Prostate gland (tissue), 2 donors: ENCODE results near the gene SLC34A1. TPM values are rescaled to one million over a fixed set of nuclear protein-coding genes. Genes with fewer than 3 reads are reported as not detected.
"Not testable (repeated sequence)": the region's sequence is repeated elsewhere in the genome, so short reads cannot be mapped to it uniquely, and the experiment has no call there.

Experiments used
- DNase-seq: peaks from one replicate; pipeline ENCODE4 v3.0.0-alpha.2; 2019; ENCODE audit warnings: low spot score
- H3K27ac ChIP-seq, 2 donors: fragments of 200-600 bp; sonication (generic); 2 replicates each; pipeline ENCODE4 v1.5.1; 2017 to 2019
- H3K27me3 ChIP-seq: fragments of 200-600 bp; sonication (generic); replicated peaks from 2 replicates; pipeline ENCODE4 v1.5.1; 2019; ENCODE audit not compliant: insufficient read depth
- H3K36me3 ChIP-seq, 2 donors: fragments of 200-600 bp; sonication (generic); 1 replicate in 1 of 2; 2 replicates in 1 of 2; pipeline versions ENCODE4 v1.5.1 to v1.8.1; 2017 to 2019
- H3K4me1 ChIP-seq: fragments of 200-600 bp; sonication (generic); replicated peaks from 2 replicates; pipeline ENCODE4 v1.5.1; 2019
- H3K4me3 ChIP-seq, 2 donors: fragments of 200-600 bp; sonication (generic); 2 replicates each; pipeline ENCODE4 v1.5.1; 2017 to 2019
- H3K9me3 ChIP-seq: fragments of 200-600 bp; sonication (generic); 2 replicates; pipeline ENCODE4 v1.5.1; 2017
- CTCF ChIP-seq, 4 experiments: fragments of 200-600 bp in 2 of 4; fragments of 450-650 bp in 2 of 4; sonication (generic) in 2 of 4; IDR thresholded peaks; 1 replicate in 3 of 4; 2 replicates in 1 of 4; pipeline ENCODE4 v1.5.1; 2016 to 2019; ENCODE audit warnings: antibody characterized with exemption in 4 of 4, mild to moderate bottlenecking in 2 of 4, moderate library complexity in 2 of 4
- POLR2A ChIP-seq: fragments of 450-650 bp; IDR thresholded peaks from one replicate; pipeline ENCODE4 v1.6.1; 2016; ENCODE audit warnings: antibody characterized with exemption, mild to moderate bottlenecking
- POLR2AphosphoS5 ChIP-seq: sonication (generic); formaldehyde crosslinking; IDR thresholded peaks from one replicate; pipeline ENCODE4 v1.6.1; 2017; ENCODE audit warnings: antibody characterized with exemption
- WGBS: methylation state at CpG from one replicate; pipeline ENCODE4 v1.1.5; 2018; 5-methylcytosine and 5-hydroxymethylcytosine counted together
- intact Hi-C: fragments of 100-400 bp; cut with DNase I; formaldehyde crosslinking; loops from one replicate; pipeline ENCODE4 v1.14.2; 2022
- total RNA-seq, 2 donors: library from RNA; depleted of rRNA; stranded (reverse); fragments of >200 nt; gene quantifications; one replicate each; pipeline ENCODE4 v1.1.0, GENCODE V29; 2016

Gene SLC34A1
- total RNA-seq, 2 donors from 2014 or later, result not detected

- intact Hi-C loops, result no loop called here
- H3K27ac ChIP-seq, result peak overlapping the region; percentile 72 to 77
These were observed 10.0 kb upstream of the SLC34A1 start for GRCh38 chr5:177374211-177374610.

GRCh38 chr5:177375516-177375915, 8.7 kb upstream of the SLC34A1 start:
- H3K27me3 ChIP-seq, H3K36me3 ChIP-seq, H3K4me3 ChIP-seq, H3K9me3 ChIP-seq, H3K4me1 ChIP-seq, DNase-seq, intact Hi-C loops: not testable (repeated sequence)
- 88% methylated on average over 5 of the region's 5 CpGs for WGBS
- peak overlapping the region in 1 of 2 donors; percentile 2 for H3K27ac ChIP-seq

More at GRCh38 chr5:177374211-177374610, 10.0 kb upstream of the SLC34A1 start:
- no peaks in the 10 kb centered on the region for H3K36me3 ChIP-seq
- H3K4me1 ChIP-seq, result no peaks in the 10 kb centered on the region
- H3K27me3 ChIP-seq, result no peaks in the 10 kb centered on the region
- no peaks in the 10 kb centered on the region for H3K9me3 ChIP-seq
- H3K4me3 ChIP-seq, result no peak overlapping the region
- no peak for DNase-seq
- no peak for TF ChIP-seq CTCF (IDR thresholded peaks at IDR 0.05)
- TF ChIP-seq POLR2A, result no peak
- no peak for TF ChIP-seq POLR2AphosphoS5
- 36% methylated on average over 5 of the region's 5 CpGs for WGBS

- no peaks in the 10 kb centered on the region for H3K27me3 ChIP-seq
- peak overlapping the region; percentile 2 to 58 for H3K27ac ChIP-seq
- 31% methylated on average over 11 of the region's 11 CpGs for WGBS
- intact Hi-C loops, result no loop called here
- TF ChIP-seq POLR2AphosphoS5, result peak; percentile 73
- peak in 1 of 4 experiments; percentile 11 for TF ChIP-seq CTCF (IDR thresholded peaks at IDR 0.05)
- no peak for TF ChIP-seq POLR2A
- DNase-seq, result no peak
- H3K9me3 ChIP-seq, result no peaks in the 10 kb centered on the region
- no peaks in the 10 kb centered on the region for H3K36me3 ChIP-seq
- no peak overlapping the region for H3K4me3 ChIP-seq
- H3K4me1 ChIP-seq, result no peaks in the 10 kb centered on the region
These were observed 8.1 kb upstream of the SLC34A1 start for GRCh38 chr5:177376107-177376506.

GRCh38 chr5:177377851-177378776, 6.1 kb upstream of the SLC34A1 start:
- Histone ChIP-seq H3K4me3 (no peak overlapping the region), H3K27me3 (no peaks in the 10 kb centered on the region), H3K27ac (no peak overlapping the region), H3K4me1 (no peaks in the 10 kb centered on the region), H3K9me3 (no peaks in the 10 kb centered on the region), H3K36me3 (no peaks in the 10 kb centered on the region)
- intact Hi-C loops, result no loop called here
- DNase-seq, result no peak
- TF ChIP-seq POLR2AphosphoS5 (no peak), CTCF (IDR thresholded peaks at IDR 0.05) (no peak), POLR2A (no peak)
- WGBS, result 93% methylated on average over 8 of the region's 8 CpGs

- no peak overlapping the region for H3K27ac ChIP-seq
- 83% methylated on average over 13 of the region's 15 CpGs for WGBS
These were observed 5.0 kb upstream of the SLC34A1 start for GRCh38 chr5:177378884-177379883.

More at GRCh38 chr5:177378884-177379883, 5.0 kb upstream of the SLC34A1 start:
- no peaks in the 10 kb centered on the region for H3K36me3 ChIP-seq
- H3K27me3 ChIP-seq, result no peaks in the 10 kb centered on the region
- intact Hi-C loops, result no loop called here
- no peak for DNase-seq
- no peak overlapping the region for H3K4me3 ChIP-seq
- TF ChIP-seq CTCF (IDR thresholded peaks at IDR 0.05) (no peak), POLR2A (no peak), POLR2AphosphoS5 (no peak)
- H3K4me1 ChIP-seq, result no peaks in the 10 kb centered on the region
- H3K9me3 ChIP-seq, result no peaks in the 10 kb centered on the region
